ENCODE results near the gene RASEF. TPM values are rescaled to one million over a fixed set of nuclear protein-coding genes. Genes with fewer than 3 reads are reported as not detected.

The RASEF gene
- total and polyA plus RNA-seq, 8 donors, result 6.6 to 26.7 (median 9.3) TPM

DNA sequence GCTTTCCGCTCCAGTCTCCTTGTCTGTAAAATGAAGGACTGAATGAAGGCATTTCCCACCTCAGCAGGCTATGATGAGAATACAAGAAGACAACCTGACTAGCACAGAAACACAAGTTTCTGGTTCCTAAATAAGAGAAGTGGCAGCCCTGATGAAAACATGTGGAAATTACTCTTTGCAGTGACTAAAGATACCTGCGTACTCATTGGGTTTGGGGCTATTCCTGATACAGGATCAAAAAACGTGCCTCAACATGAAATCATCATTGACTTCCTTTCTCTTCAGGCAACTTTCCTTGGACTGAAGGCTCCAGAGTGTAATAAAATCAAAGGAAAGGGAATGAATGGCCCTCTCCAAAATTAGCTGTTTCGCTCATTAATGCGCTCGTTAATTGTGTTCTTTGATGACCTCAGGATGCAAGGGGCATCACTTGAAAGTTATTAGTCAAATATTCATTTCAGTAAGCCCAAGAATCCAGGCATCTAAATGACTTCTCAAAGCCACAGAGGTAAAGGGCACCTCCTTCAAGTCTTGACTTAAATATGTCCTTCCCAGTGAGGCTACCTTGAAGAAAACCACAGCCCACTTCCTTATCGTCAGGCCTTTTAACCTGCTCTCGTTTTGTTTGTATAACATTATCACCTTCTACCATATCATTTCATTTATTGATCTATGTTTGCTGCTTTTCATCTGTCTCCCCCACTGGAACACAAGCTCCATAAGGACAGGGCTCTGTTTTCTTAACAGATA lies 68.9 kb downstream of the RASEF start:
- DNase-seq, result no peak
- Histone ChIP-seq H3K4me1 (no peaks in the 10 kb centered on the region), H3K27ac (no peak overlapping the region), H3K36me3 (no peaks in the 10 kb centered on the region), H3K9me3 (no peaks in the 10 kb centered on the region), H3K27me3 (no peaks in the 10 kb centered on the region), H3K4me3 (no peak overlapping the region)
- intact Hi-C loops (cut with DNase I), result no loop called here
- no peak for ATAC-seq
- TF ChIP-seq, protein P1, sequence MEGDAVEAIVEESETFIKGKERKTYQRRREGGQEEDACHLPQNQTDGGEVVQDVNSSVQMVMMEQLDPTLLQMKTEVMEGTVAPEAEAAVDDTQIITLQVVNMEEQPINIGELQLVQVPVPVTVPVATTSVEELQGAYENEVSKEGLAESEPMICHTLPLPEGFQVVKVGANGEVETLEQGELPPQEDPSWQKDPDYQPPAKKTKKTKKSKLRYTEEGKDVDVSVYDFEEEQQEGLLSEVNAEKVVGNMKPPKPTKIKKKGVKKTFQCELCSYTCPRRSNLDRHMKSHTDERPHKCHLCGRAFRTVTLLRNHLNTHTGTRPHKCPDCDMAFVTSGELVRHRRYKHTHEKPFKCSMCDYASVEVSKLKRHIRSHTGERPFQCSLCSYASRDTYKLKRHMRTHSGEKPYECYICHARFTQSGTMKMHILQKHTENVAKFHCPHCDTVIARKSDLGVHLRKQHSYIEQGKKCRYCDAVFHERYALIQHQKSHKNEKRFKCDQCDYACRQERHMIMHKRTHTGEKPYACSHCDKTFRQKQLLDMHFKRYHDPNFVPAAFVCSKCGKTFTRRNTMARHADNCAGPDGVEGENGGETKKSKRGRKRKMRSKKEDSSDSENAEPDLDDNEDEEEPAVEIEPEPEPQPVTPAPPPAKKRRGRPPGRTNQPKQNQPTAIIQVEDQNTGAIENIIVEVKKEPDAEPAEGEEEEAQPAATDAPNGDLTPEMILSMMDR (IDR thresholded peaks at IDR 0.05), result no peak

DNA sequence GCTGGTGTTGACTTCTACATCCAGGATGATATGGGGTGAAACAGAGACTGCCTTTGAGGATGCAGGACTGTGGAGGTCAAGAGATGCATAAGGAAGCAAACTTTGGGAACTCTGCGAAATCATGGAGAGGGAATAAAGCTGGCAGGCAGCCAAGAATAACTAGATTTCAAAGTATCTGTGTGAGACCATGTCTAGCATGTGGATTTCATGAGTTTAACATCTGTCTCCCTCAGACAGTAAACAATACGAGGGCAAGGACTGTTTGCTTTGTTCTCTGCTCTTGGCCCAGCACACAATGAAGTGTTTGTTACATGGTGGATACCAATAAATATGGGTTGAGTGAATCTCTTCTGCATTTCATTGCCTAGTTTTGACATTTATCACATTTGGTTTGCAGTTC lies 71.3 kb downstream of the RASEF start:
- ATAC-seq (no peak), DNase-seq (peak in 2 of 4 donors; percentile 25 to 44)
- Histone ChIP-seq H3K9me3 (no peaks in the 10 kb centered on the region), H3K36me3 (no peaks in the 10 kb centered on the region), H3K4me1 (no peaks in the 10 kb centered on the region), H3K4me3 (no peak overlapping the region), H3K27ac (no peak overlapping the region), H3K27me3 (no peaks in the 10 kb centered on the region)
- intact Hi-C loops (cut with DNase I), result no loop called here
- TF ChIP-seq, protein P1 (IDR thresholded peaks at IDR 0.05), result no peak

DNA sequence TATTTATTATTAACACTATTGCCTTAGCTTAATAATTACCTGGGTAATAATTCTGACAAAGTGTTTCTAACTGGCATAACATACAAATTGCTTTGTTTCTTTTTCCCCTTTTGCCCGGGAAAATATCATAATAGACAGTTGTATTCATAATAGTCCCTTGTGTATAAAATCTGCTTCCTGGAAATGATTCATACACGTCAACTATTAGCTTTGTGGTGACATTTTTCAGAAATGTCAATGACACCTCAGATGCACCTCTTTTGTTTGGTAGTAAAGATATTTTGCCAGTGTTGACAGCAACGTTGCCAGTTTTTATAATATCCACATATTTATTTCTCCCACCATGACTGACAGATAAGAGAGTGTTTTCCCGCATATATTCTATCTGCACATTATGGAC lies 73.0 kb downstream of the RASEF start:
- Histone ChIP-seq H3K27ac (no peak overlapping the region), H3K4me1 (no peaks in the 10 kb centered on the region), H3K36me3 (no peaks in the 10 kb centered on the region), H3K9me3 (no peaks in the 10 kb centered on the region), H3K27me3 (no peaks in the 10 kb centered on the region), H3K4me3 (no peak overlapping the region)
- ATAC-seq (no peak), DNase-seq (no peak)
- intact Hi-C loops (cut with DNase I), result no loop called here
- TF ChIP-seq, protein P1 (IDR thresholded peaks at IDR 0.05), result no peak

DNA sequence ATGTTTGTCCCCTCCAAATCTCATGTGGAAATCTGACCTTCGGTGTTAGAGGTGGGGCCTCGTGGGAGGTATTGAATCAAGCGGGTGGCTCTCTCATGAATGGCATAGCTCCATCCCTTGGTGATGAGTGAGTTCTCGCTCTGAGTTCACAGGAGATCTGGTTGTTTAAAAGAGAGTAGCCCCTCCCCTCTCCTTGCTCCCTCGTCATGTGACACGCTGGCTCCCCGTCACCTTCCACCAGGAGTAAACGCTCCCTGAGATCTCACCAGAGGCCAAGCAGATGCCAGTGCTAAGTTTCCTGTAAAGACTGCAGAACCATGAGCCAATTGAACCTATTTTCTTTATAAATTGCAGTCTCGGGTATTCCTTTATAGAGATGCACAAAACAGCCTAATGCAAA lies 74.5 kb downstream of the RASEF start:
- H3K4me3 ChIP-seq, result no peak overlapping the region
- no peak for DNase-seq
- no peak for ATAC-seq
- intact Hi-C loops (cut with DNase I), result no loop called here
- H3K27ac ChIP-seq, result no peak overlapping the region
- H3K9me3 ChIP-seq, result no peaks in the 10 kb centered on the region
- TF ChIP-seq, protein P1 (IDR thresholded peaks at IDR 0.05), result no peak
- H3K27me3 ChIP-seq, result no peaks in the 10 kb centered on the region
- no peaks in the 10 kb centered on the region for H3K4me1 ChIP-seq
- no peaks in the 10 kb centered on the region for H3K36me3 ChIP-seq

DNA sequence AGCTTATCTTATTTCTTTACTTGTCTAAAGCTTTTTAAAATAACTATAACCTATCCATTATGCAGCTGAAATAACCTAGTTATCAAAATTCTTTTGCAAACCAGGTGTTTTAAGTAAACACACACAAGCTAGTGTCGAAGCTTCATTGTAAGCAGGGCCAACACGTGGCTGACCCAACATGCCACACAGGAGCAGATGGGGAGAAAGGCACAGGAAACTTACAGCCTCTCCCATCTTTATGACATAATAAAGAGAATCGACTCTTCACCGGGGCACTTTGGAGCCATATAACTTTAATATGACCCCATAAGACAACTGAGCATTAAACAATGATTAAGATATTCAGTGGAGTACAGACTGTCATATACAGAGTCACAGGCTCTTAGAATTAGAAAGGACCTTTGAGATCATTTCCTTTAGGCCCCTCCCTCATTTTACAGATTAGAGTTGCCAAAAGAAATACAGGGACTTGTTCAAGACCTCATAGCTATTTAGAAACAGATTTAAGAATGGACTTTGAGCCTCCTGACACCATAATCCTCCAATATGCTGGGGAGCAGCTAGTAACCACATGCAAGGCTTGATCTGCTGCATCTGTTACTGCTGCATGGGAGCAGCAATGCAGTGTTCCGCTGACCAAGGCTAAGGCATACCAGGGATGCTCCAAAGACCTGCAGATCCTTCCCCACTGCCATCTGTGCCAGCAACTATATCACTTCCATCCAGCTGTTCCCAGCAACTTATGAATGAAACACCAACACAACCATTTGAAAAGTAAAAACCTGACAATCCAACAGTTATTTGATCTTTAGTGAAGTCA lies 75.4 kb downstream of the RASEF start:
- H3K4me1 ChIP-seq, result no peaks in the 10 kb centered on the region
- intact Hi-C loops (cut with DNase I), result no loop called here
- H3K27ac ChIP-seq, result no peak overlapping the region
- no peaks in the 10 kb centered on the region for H3K27me3 ChIP-seq
- H3K4me3 ChIP-seq, result no peak overlapping the region
- DNase-seq (no peak), ATAC-seq (no peak)
- no peaks in the 10 kb centered on the region for H3K36me3 ChIP-seq
- H3K9me3 ChIP-seq, result no peaks in the 10 kb centered on the region
- TF ChIP-seq, protein P1 (IDR thresholded peaks at IDR 0.05), result no peak

All from left lung (tissue), 10 donors.